ENCODE measurements around the gene INSIG2.

The INSIG2 gene

DNA sequence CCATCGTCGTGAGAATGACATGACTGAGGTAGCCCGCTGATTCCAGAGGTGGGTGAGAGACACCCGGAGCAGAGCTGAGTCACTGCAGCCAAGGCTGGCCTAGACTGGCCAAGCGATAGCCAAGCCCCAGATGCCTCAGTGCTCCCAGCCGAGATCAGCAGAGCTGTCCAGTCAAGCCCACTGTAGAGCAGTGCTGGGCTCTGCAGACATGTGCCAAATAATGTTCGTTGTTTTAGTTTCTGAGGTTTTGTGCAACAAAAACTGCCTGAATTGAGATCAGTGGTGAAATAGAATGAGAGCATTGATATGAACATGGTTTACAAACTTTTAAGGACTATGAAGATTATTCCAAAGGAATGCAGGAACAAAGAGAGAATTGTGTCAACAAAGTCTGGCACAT, 42.1 kb downstream of the INSIG2 start:
- DNase-seq (ENCODE audit: low spot score), result no peak

DNA sequence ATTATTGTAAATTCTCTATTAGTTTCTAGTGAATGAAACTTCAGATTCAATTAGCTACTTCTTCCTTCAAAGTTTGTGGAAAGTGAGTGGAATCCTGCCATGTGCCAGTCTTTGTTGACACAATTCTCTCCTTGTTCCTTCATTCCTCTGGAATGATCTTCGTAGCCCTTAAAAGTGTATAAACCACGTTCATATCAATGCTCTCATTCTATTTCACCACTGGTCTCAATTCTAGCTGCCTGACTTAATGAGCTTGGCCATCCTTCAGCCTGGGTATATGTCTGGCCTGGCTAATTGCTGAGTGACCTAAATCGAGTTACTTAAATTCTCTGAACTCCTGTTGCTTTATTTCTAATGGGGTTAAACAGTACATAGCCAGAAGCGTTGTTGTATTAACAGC, 43.5 kb downstream of the INSIG2 start:
- no peak for DNase-seq (ENCODE audit: low spot score)

DNA sequence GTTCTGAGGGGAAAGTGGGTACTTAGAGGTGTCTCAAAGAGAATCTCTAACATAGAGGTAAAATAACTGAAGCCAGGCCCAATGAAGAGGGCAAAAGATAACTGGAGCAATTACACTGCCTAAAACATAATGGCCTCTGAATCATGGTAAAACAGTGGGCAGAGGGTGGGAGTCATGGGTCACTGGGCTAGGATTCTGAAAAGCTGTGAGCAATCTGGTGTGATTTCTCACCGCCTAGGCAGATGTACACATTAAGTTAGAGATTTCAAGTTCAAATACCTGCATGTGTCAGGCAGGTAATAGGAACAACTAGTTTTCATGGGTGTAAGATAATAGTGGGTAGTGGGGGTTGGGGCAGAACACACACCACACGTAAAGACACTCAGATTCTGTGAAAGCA, 45.6 kb downstream of the INSIG2 start:
- DNase-seq (ENCODE audit: low spot score), result no peak

DNA sequence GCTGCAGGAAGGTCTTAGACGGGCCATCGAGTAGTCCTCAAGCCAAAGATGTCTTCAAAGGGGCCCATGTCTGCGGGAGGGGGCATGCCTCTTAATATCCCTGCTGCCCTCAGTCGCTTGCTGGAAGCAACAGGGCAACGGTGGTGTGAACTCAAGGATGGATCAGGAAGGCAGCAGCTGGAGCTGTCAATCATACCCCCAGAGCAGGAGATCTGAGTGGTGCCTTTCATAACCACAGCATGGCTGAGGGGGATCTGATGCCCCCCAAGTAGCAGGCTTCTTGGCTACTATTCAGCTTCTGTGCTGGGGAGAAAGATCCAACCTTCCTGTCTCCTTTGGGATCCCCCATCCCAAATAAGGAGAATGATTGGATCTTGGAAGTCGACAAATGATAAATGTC, 46.4 kb downstream of the INSIG2 start:
- DNase-seq (ENCODE audit: low spot score), result no peak

DNA sequence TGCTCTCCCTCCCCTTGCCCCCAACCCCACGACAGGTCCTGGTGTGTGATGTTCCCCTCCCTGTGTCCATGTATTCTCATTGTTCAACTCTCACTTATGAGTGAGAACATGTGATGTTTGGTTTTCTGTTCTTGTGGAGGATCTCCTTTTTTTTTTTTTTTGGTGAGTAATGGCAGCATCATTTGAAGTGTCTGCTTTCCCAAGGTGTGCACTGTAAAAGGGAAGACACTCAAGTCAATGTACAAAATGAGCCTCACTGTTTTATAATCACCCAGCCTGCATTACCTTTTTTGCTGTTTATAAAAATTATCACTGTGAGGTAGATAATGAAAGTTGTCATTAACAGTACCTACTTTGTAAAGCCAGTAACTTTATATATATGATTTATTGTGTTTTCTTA, 56.9 kb downstream of the INSIG2 start:
- no peak for DNase-seq (ENCODE audit: low spot score)

DNA sequence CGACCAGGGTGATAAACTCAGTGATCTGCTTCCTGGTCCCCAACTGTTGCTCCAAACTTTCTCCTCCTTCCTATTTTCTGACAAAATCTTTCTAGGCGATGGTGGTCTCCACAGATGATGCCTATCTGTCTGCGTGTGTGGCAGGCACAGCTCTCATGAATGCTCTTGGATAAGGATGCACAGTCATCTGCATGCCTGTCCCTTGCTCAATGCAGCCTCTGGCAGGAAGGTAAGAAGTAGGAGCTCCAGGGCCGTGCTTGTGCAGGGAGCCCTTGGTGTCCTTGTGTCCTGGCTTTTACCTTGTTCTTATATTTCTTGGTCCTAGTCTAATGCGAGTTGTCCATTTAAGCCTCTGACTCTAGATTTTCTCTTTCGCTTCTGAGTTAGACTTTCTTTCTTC, 57.5 kb downstream of the INSIG2 start:
- DNase-seq (ENCODE audit: low spot score), result no peak

DNA sequence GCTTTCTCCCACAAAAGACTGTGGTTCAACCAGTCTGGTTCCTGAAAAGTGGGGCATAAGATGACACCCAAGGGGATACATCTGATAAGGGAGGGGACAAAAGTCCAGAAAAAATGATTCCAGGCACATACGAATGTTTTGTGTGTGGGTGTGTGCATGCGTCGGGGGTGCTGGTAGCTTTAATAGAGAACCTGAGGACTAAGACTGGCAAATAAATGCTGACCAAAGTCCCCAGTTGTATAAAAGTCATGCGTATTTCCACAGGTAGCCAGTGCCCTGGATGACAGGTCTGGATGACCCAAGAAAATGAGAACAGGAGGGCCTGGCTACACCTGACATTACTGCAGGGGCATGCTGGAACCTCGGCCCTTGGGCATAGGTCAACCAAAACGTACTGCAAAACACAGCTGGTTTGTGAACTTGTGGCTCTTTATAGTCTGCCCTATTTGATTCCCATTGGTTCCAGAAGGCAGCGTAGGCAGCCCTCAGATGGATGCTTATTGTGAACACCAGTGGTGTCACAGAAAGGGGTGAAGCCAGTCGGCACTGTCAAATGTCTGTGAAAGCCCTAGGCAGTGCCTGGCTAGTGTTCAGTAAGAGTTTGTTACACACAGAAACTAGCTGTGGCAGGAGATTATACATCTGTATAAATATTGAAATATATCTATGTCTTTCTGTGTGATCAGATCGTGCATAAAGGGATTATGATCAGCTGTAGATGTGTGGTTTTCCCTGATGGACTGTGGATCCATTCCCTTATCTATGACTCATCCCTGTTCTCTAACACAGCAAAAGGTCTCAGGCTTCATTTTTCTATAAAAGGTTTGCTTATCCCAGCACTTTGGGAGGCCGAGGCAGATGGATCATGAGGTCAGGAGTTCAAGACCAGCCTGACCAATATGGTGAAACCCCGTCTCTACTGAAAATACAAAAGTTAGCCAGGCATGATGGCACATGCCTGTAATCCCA, 58.3 kb downstream of the INSIG2 start:
- DNase-seq (ENCODE audit: low spot score), result no peak

DNA sequence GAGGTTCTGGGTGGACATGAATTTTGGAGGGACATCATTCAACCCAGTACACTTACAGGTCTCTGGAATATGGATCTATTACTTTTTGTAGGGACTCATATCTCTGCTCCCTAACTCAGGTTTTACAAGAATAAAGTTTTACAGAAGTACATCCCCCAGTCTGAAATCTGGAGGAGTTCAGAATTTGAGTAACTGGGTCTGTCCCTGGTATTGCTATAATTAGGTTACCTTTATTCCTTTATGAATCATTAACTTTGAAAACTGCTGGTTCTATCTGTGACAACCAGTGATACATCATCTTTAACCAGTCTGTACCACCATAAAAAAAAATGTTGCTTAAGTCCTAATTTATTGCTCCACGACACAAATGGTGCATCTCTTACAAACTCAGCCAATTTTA, 59.9 kb downstream of the INSIG2 start:
- no peak for DNase-seq (ENCODE audit: low spot score)

DNA sequence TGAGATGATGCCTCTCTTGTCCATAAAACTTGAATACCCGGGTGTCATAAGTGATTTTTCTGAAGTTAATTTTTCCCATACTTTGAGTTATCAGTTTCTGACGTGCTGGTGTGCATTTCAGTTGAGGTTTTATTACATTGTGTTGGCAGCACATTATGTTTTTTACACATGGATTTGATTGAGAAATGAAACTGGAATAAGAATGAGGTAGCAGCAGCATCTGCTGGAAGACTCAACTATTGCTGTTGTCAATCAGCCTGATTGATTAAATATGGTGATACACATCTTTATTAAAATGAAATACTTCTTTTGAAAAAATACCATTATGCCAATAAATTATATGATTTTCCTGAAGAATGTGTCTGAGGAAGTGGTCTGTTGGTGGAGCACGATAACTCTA, 60.5 kb downstream of the INSIG2 start:
- no peak for DNase-seq (ENCODE audit: low spot score)

DNA sequence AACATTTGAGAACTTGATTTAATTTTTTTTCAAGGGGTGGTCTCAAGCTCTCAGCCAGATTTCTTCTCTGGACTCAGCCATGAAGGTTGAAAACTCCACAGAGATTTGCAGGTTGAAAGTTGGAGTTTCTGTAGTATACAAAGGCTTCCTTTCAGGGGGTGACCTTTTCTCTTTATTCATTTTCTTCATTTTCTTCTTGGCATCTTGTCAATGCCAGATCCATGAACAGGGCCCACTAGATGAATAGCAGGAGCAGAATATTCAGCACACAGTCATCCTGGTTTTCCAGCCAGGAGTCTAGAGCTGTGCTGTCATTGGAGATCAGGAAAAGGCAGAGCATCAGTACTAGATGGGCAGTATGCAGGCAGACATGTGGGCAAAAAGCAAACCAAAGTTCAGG, 62.0 kb downstream of the INSIG2 start:
- no peak for DNase-seq (ENCODE audit: low spot score)

DNA sequence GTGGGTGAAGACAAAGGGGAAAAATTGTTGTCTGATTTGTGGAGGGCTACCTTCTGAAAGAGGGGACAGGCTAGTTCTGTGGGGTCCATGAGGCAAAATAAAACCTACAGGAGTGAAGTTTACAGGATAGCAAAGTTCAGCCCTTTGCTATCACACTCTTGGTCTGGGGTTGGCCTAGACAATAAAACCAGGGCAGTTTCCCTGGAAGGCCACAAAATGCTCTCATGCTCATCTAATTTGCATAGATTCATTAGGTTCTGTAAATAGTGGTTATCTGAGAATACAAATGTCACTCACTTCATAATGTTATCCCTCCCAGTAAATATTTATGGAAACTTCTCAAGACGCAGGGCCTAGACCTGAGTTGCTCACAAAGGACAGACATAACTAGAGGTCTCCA, 63.6 kb downstream of the INSIG2 start:
- no peak for DNase-seq (ENCODE audit: low spot score)

DNA sequence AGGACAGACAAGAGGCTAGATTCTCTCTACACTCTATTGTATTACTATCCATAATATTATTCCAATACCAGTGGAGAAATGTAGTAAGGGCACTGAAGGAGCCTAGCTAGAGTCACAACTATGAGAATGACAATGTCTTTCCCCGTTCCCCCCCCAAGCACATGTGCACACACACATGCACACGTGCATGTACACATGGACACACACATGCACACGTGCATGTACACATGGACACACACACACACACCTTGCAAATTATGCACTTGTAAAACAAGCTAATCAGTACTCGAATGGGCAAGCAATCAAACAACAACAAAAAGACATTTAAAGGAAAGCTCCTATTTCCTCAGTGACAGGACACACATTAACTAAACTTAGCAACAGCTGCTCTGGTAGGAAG, 65.2 kb downstream of the INSIG2 start:
- no peak for DNase-seq (ENCODE audit: low spot score)

DNA sequence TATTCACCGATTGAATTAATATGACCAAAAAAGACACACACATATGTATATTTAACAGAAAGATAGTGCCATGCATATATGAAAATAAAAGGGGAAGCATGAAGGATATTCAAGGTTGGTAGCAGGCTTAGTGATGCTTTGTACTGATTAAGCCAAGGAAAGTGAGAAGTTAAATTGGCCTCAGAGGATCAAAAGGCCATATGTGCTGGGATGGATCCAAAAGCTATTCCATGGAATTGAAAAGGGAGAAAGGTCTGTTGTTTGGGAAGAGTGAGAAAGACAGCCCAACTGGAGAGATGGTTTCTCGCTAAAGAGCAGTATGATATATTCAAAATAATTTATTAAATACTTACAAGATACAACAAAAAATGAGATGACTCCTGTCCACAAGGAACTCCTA, 65.9 kb downstream of the INSIG2 start:
- DNase-seq (ENCODE audit: low spot score), result no peak
